ENCODE results near the gene PPCDC. TPM values are rescaled to one million over a fixed set of nuclear protein-coding genes. Genes with fewer than 3 reads are reported as not detected.

Gene PPCDC
- polyA plus RNA-seq, 3 donors: 14.2 to 33.7 (median 18.7) TPM

DNA sequence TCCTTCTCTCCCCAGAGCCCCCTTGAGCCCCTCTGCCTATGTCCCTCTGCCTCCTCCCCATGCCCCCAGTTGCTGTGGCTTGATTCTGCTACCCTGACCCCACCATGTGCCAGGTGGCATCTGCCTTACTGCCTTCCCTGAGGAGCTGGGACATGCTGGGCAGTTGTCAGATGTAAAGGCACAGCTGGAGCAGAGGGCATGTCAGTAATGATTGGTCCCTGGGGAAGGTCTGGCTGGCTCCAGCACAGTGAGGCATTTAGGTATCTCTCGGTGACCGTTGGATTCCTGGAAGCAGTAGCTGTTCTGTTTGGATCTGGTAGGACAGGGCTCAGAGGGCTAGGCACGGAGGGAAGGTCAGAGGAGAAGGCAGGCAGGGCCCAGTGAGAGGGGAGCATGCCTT lies 3.5 kb upstream of the PPCDC start:
- TF ChIP-seq, protein P1, sequence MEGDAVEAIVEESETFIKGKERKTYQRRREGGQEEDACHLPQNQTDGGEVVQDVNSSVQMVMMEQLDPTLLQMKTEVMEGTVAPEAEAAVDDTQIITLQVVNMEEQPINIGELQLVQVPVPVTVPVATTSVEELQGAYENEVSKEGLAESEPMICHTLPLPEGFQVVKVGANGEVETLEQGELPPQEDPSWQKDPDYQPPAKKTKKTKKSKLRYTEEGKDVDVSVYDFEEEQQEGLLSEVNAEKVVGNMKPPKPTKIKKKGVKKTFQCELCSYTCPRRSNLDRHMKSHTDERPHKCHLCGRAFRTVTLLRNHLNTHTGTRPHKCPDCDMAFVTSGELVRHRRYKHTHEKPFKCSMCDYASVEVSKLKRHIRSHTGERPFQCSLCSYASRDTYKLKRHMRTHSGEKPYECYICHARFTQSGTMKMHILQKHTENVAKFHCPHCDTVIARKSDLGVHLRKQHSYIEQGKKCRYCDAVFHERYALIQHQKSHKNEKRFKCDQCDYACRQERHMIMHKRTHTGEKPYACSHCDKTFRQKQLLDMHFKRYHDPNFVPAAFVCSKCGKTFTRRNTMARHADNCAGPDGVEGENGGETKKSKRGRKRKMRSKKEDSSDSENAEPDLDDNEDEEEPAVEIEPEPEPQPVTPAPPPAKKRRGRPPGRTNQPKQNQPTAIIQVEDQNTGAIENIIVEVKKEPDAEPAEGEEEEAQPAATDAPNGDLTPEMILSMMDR (IDR thresholded peaks at IDR 0.05): no peak
- WGBS (ENCODE audit: insufficient coverage): 100% methylated on average over 2 of the region's 3 CpGs
- Histone ChIP-seq H3K27ac (ENCODE audit: low read depth in 1 of 2, low read length in 2 of 2) (no peak overlapping the region), H3K79me2 (ENCODE audit: insufficient read depth, low read length) (peaks cover 7% of the 10 kb centered on the region), H3K4me2 (replicated peaks; ENCODE audit: extremely low read depth, low read length, poor library complexity, severe bottlenecking) (no peak overlapping the region), H3K4me1 (ENCODE audit: control insufficient read depth in 1 of 2, insufficient read depth in 2 of 2, low read length in 2 of 2) (peaks cover 21 to 29% of the 10 kb centered on the region in 2 donors), H3K36me3 (replicated peaks in 1 of 2; ENCODE audit: control insufficient read depth in 1 of 2, insufficient read depth in 2 of 2, low read length in 2 of 2) (no peaks in the 10 kb centered on the region), H2AFZ (ENCODE audit: insufficient read depth, low read depth, low read length, poor library complexity, severe bottlenecking) (no peak overlapping the region), H3K9ac (ENCODE audit: insufficient read depth, low read length, poor library complexity, severe bottlenecking) (no peak overlapping the region), H3K4me3 (replicated peaks in 1 of 3; ENCODE audit: low read depth in 2 of 3, low read length in 3 of 3) (no peak overlapping the region), H4K20me1 (ENCODE audit: insufficient read depth, low read length) (no peaks in the 10 kb centered on the region), H3K27me3 (ENCODE audit: control insufficient read depth in 2 of 2, insufficient read depth in 2 of 2, low read length in 2 of 2) (no peaks in the 10 kb centered on the region), H3K9me3 (replicated peaks in 1 of 2; ENCODE audit: control insufficient read depth in 1 of 2, insufficient read depth in 1 of 2, low read length in 2 of 2) (no peaks in the 10 kb centered on the region)
- intact Hi-C loops (cut with micrococcal nuclease): loop anchor here in 1 of 2 donors (5.0 kb wide), 1 partner anchor 63 kb away; the partner anchor contains the start of gene RPP25
- Mint-ChIP-seq H3K36me3 (no peaks in the 10 kb centered on the region), H3K27ac (no peak overlapping the region), H3K4me1 (peaks cover 24% of the 10 kb centered on the region), H3K9me3 (peaks cover 0 to 4% (median 0%) of the 10 kb centered on the region in 7 donors), H3K27me3 (ENCODE audit: low read depth in 3 of 3) (no peaks in the 10 kb centered on the region), H3K4me3 (no peak overlapping the region)
- DNase-seq: no peak

DNA sequence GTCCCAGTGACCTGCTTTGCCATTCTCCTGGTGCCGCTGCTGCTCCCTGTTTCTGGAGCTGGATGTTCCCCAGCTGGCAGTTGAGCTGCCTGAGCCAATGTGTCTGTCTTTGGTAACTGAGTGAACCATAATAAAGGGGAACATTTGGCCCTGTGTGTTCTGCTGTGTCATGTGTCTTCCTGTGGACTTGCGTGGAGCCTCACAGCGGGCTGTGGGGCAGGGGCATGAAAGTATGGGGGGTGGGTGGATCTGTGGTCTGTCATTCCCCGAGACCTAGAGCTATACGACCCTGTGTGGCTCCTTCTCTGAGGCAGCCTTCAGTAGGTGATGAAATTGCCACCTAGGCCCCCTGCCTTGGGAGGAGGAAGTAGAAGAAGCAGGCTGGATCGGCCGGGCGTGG lies 2.0 kb upstream of the PPCDC start:
- Histone ChIP-seq H3K4me2 (replicated peaks; ENCODE audit: extremely low read depth, low read length, poor library complexity, severe bottlenecking) (peak overlapping the region; percentile 34), H3K4me3 (replicated peaks in 1 of 3; ENCODE audit: low read depth in 2 of 3, low read length in 3 of 3) (no peak overlapping the region), H3K9ac (ENCODE audit: insufficient read depth, low read length, poor library complexity, severe bottlenecking) (peak overlapping the region; percentile 15), H3K4me1 (ENCODE audit: control insufficient read depth in 1 of 2, insufficient read depth in 2 of 2, low read length in 2 of 2) (peaks cover 30 to 38% of the 10 kb centered on the region in 2 donors), H3K36me3 (replicated peaks in 1 of 2; ENCODE audit: control insufficient read depth in 1 of 2, insufficient read depth in 2 of 2, low read length in 2 of 2) (no peaks in the 10 kb centered on the region), H2AFZ (ENCODE audit: insufficient read depth, low read depth, low read length, poor library complexity, severe bottlenecking) (peak overlapping the region; percentile 61), H4K20me1 (ENCODE audit: insufficient read depth, low read length) (no peaks in the 10 kb centered on the region), H3K27me3 (ENCODE audit: control insufficient read depth in 2 of 2, insufficient read depth in 2 of 2, low read length in 2 of 2) (no peaks in the 10 kb centered on the region), H3K79me2 (ENCODE audit: insufficient read depth, low read length) (peaks cover 22% of the 10 kb centered on the region), H3K27ac (ENCODE audit: low read depth in 1 of 2, low read length in 2 of 2) (peak overlapping the region; percentile 24 to 26), H3K9me3 (replicated peaks in 1 of 2; ENCODE audit: control insufficient read depth in 1 of 2, insufficient read depth in 1 of 2, low read length in 2 of 2) (no peaks in the 10 kb centered on the region)
- Mint-ChIP-seq H3K4me3 (peak overlapping the region; percentile 51 to 60), H3K27me3 (ENCODE audit: low read depth in 3 of 3) (no peaks in the 10 kb centered on the region), H3K36me3 (peaks cover 6% of the 10 kb centered on the region in 2 donors), H3K9me3 (peaks cover 0 to 4% (median 0%) of the 10 kb centered on the region in 7 donors), H3K27ac (peak overlapping the region in 6 of 7 donors; percentile 10 to 80 (median 70)), H3K4me1 (peaks cover 34% of the 10 kb centered on the region)
- WGBS (ENCODE audit: insufficient coverage): 17% methylated on average over 5 of the region's 8 CpGs
- DNase-seq: peak in 2 of 3 donors; percentile 20 to 39
- TF ChIP-seq, protein P1 (IDR thresholded peaks at IDR 0.05): no peak
- intact Hi-C loops (cut with micrococcal nuclease): loop anchor here in 1 of 2 donors (5.0 kb wide), 1 partner anchor 64 kb away; the partner anchor contains the start of gene RPP25

Measured in CD14-positive monocyte (primary cell).